HG03457 (cell line): ENCODE results near the gene PYCR2.
A peak's percentile ranks its signal among the peaks of the same experiment; 100 is the strongest.
"Not testable (repeated sequence)": the region's sequence is repeated elsewhere in the genome, so short reads cannot be mapped to it uniquely, and the experiment has no call there.

ENCODE experiments used
- ATAC-seq: cut with Tn5 transposase; IDR thresholded peaks from one replicate; pipeline ENCODE4 v1.9.1; 2021; ENCODE audit warnings: moderate number of reproducible peaks; ENCODE audit not compliant: unreplicated experiment

PYCR2 gene

GRCh38 chr1:225892307-225892706, 31.7 kb downstream of the PYCR2 start:
- ATAC-seq: no peak

GRCh38 chr1:225891229-225891972, 32.6 kb downstream of the PYCR2 start:
- ATAC-seq: no peak

- no peak for ATAC-seq
Observed at GRCh38 chr1:225890346-225891228, 33.5 kb downstream of the PYCR2 start.

GRCh38 chr1:225889743-225890142, 34.3 kb downstream of the PYCR2 start:
- no peak for ATAC-seq

GRCh38 chr1:225888898-225889601, 35.0 kb downstream of the PYCR2 start, which contains the start of gene LEFTY1:
TSS of gene LEFTY1 (minus strand) at chr1:225889146. CDS start at chr1:225889066, 80 bp downstream.
- no peak for ATAC-seq

GRCh38 chr1:225888289-225888897, 35.7 kb downstream of the PYCR2 start:
- no peak for ATAC-seq

GRCh38 chr1:225887554-225888288, 36.3 kb downstream of the PYCR2 start:
- not testable (repeated sequence) for ATAC-seq

GRCh38 chr1:225887030-225887314, 37.1 kb downstream of the PYCR2 start:
- no peak for ATAC-seq

GRCh38 chr1:225886159-225887029, 37.7 kb downstream of the PYCR2 start:
- no peak for ATAC-seq

- no peak for ATAC-seq
Observed at GRCh38 chr1:225885336-225885735, 38.7 kb downstream of the PYCR2 start.

- ATAC-seq: no peak
Observed at GRCh38 chr1:225883616-225884265, 40.3 kb downstream of the PYCR2 start.

- ATAC-seq: peak; percentile 12
Observed at GRCh38 chr1:225882694-225883615, 41.1 kb downstream of the PYCR2 start.

GRCh38 chr1:225881959-225882693, 41.9 kb downstream of the PYCR2 start, which contains the start of gene TMEM63A:
TSS of gene TMEM63A (minus strand) at chr1:225882380. CDS start at chr1:225877580, 4,800 bp downstream.
- ATAC-seq: peak; percentile 53

- ATAC-seq: no peak
Observed at GRCh38 chr1:225881081-225881958, 42.7 kb downstream of the PYCR2 start.

- ATAC-seq: no peak
Observed at GRCh38 chr1:225880636-225881035, 43.4 kb downstream of the PYCR2 start.

GRCh38 chr1:225880222-225880588, 43.8 kb downstream of the PYCR2 start:
- no peak for ATAC-seq
